Fibroblast of skin of scalp (primary cell): ENCODE measurements around the gene BARHL2.

Source experiments
- DNase-seq: peaks from one replicate; pipeline ENCODE4 v3.0.0-alpha.2; 2013

The BARHL2 gene

DNA sequence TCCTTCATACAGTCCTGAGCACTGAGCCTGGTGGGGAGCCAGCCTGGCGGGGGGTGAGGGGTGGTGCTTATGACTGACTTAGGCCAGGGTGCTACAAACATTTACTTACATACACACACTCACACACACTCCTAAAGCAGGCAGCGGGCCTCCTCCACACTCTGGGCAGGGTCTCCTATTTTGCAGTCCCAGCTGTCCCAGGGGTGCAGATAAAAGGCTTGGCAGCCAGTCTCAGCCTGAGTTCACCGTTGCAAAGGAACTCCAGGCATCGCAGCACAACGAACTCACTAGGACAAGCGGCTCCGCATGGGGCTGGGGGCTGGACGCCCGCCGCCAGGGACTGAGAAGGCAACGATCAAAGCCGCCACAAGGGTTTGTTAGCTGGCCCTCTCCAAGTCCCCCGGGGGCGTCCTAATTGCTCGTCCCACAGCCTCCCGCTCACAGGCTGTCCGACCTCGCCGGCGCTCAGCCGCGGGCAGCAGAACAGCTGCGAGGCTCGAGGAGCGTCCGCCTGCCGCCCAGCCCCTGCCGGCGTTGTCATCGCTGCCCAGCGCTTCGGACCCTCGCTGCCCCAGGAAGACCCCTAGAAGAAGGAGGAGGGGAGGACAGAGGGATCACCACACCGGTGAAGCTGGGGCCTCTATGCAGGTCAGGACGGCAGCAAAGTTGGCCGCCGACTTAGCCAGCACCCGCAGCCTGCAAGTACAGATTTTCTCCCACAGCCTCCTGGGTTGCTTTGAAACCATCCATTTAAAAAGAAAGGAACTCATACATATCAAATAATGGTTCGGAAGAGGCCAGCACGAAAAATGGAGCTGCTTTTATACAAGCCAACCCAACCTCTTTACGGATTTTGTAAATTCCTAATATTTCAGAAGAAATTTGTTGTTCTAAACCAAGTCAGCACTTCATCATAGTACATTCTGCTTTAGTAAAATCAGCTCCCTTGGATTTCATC is 6.2 kb downstream of the BARHL2 start:
- no peak for DNase-seq

DNA sequence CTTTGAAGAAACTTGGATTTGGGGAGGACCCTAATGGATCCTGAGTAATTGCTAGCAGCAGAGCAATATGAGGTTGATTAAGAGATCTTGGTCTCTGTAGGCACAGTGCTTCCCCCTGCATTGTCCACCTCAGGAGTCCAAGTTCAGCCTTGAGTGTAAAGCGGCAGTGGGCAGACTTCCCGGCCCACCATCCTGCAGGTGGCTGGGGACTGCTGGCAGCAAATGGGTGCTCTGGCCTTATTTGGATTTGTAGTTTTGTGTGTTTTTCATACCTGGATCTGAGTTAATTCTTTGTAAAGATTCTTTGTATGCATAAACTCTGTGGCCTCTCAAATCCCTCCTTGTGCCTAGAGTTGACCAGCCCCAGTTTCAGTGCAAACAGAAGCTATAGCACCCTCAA is 7.6 kb downstream of the BARHL2 start:
- DNase-seq = no peak

- DNase-seq = no peak
Observed at GRCh38 chr1:90708826-90709225, 8.3 kb downstream of the BARHL2 start.

GRCh38 chr1:90708236-90708786 is 8.8 kb downstream of the BARHL2 start:
- DNase-seq = no peak

DNA sequence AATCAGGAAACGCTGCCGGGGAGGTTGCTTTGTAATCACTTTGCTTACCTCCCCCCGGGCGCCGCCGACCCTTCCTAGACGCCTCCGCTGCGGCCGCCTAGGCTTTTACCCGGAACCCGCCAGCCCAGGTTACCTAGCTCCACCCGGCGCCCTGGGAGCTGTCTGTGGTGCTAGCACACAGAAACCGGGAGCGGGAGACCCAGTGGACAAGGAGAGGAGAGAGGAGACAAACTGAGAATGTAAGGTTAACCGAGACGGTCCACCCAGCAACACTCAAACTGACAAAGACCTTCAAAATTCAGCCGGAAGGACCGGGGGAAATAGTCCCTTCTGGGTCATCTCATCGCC is 9.8 kb downstream of the BARHL2 start:
- peak; percentile 38 for DNase-seq

GRCh38 chr1:90706437-90707362 is 10.4 kb downstream of the BARHL2 start:
- DNase-seq = peak; percentile 12

GRCh38 chr1:90705956-90706355 is 11.1 kb downstream of the BARHL2 start:
- no peak for DNase-seq

DNA sequence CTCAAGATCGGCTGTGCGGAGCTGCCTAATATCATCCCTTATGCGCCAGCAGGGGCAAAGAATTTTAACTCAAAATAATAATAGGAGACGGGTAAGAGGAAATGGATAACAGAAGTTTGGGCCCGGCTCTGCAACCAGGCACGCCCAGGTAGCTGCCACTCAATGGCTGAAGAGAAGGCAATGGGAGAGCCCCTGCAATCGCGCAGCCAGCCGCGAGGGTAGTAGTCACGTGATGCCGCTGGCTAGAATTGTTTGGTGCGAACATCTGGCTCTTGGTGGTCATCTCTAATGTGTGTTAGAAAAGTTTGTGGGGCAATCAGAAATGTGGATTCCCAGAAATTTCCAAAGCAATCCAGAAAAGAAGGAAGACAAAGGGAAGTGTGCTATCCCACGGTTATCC is 12.3 kb downstream of the BARHL2 start:
- no peak for DNase-seq

DNA sequence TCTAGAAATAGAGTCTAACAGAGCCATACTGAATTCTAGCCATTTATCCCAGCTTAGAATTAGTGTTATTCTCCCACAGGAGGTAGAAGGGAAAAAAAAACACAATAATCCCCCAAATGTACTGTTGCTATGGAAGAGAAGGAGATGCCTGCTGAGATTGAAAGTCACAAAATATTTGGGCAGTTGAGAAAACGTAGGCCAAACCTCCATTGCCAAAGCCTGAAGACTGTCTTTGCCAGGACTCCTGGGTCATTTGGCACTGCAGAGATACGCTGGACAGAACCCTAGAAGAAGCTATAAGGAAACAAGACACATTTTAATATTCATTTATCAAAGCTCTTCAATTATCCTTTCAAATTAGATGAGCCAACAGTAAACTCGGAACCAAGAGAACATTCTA is 22.3 kb downstream of the BARHL2 start:
- DNase-seq = no peak

DNA sequence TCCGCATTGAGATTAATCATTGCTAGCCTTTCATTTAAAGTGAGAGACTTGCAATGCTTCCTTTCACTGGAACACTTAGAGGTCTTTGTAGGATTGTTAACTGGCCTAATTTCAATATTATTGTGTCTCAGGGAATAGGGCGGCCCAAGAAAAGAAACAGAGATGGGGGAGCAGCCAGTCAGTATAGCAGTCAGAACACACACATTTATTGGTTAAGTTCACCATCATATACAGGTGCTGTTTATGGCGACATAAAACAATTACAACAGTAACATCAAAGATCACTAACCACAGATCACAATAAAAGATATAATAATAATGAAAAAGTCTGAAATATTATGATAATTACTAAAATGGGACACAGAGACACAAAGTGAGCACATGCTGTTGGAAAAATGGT is 29.4 kb downstream of the BARHL2 start:
- no peak for DNase-seq

DNA sequence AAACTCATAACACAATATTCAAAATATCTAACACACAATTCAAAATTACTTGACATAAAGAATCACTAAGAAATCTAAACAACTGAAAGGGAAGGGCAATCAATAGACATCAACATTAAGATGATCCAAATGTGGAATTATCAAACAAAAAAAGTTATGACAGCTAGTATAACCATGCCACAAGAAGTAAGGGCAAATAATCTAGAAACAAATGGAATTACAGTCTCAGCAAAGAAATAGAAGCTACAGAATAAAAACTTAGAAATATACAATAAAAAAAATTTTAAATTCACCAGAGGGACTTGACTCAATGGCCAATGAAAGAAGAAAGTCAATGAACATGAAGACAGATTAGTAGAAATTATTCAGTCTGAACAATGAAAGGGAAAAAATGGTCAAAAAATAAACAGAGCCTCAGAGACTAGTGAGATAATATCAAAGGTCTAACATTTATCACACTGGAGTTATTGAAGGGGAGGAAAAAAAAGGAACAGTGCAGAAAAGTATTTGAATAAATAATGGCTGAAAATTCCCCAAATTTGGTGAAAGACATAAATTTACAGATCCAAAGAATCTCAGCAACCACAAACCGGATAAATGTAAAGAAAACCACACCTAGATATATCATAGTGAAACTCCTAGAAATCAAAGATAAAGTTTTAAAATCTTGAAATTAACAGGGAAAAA is 41.8 kb downstream of the BARHL2 start:
- no peak for DNase-seq

- no peak for DNase-seq
Observed at GRCh38 chr1:90671741-90672140, 45.4 kb downstream of the BARHL2 start.

- no peak for DNase-seq
Observed at GRCh38 chr1:90671251-90671650, 45.9 kb downstream of the BARHL2 start.
